Heart left ventricle (tissue), 13 donors: ENCODE data around the gene PDGFRB.

ENCODE experiments used
- CTCF ChIP-seq, 12 donors: fragments of 200-600 bp; sonication (generic) in 4 of 12; IDR thresholded peaks; one replicate each; pipeline versions ENCODE4 v1.5.0 to v1.8.0; 2018 to 2022; ENCODE audit warnings: antibody characterized with exemption in 12 of 12, mild to moderate bottlenecking in 5 of 12
- POLR2A ChIP-seq, 2 donors: fragments of 450-650 bp; IDR thresholded peaks; one replicate each; pipeline ENCODE4 v1.6.1; 2017; ENCODE audit warnings: antibody characterized with exemption in 2 of 2, mild to moderate bottlenecking in 2 of 2, moderate library complexity in 2 of 2
- donor health status: ischemic (EF 13 %, LVEDD 7.1; RV severe dilation, severe dysfunction).
- donor health status: DM: no; HTN: yes; CAD: no.
- donor health status: DM: no; HTN: no; CAD: no.
- donor health status: ischemic (EF 25% LVEDD 6.9; RV normal size, moderate dysfunction).
- donor health status: ischemic (EF 25% LVEDD 5.7; RV mildly dilated, moderate dysfunction).
- donor health status: ischemic (EF 35%, LVEDD 5.7; RV mildly dilated, moderate dysfunction).
- donor health status: nonischemic (EF 11% LVEDD 7.7; RV severe dilation, severe dysfunction).
- donor health status: DM: yes; HTN: yes; CAD: no.
- donor health status: PGD.
- donor health status: ischemic (EF 29% LVEDD 5.4; RV normal size, mild dysfunction).
- donor health status: nonischemic (EF 23%, LVEDD 6.1; RV moderate dilation, normal function).

GRCh38 chr5:150144246-150144801 is 11.3 kb downstream of the PDGFRB start:
- TF ChIP-seq POLR2A (IDR thresholded peaks at IDR 0.05): peak in 1 of 2 donors; percentile 22
- no peak for TF ChIP-seq CTCF (IDR thresholded peaks at IDR 0.05)
